ENCODE results near the gene AGBL1.

The AGBL1 gene

GRCh38 chr15:86079508-86080266 is at the start of gene AGBL1:
Gene AGBL1, plus strand, starts transcription at chr15:86079871.
- TF ChIP-seq, protein P1, sequence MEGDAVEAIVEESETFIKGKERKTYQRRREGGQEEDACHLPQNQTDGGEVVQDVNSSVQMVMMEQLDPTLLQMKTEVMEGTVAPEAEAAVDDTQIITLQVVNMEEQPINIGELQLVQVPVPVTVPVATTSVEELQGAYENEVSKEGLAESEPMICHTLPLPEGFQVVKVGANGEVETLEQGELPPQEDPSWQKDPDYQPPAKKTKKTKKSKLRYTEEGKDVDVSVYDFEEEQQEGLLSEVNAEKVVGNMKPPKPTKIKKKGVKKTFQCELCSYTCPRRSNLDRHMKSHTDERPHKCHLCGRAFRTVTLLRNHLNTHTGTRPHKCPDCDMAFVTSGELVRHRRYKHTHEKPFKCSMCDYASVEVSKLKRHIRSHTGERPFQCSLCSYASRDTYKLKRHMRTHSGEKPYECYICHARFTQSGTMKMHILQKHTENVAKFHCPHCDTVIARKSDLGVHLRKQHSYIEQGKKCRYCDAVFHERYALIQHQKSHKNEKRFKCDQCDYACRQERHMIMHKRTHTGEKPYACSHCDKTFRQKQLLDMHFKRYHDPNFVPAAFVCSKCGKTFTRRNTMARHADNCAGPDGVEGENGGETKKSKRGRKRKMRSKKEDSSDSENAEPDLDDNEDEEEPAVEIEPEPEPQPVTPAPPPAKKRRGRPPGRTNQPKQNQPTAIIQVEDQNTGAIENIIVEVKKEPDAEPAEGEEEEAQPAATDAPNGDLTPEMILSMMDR (IDR thresholded peaks at IDR 0.05; ENCODE audit: low read depth, low read length, missing control alignments): no peak
- no peak within 1 kb of the TSS for H3K4me3 ChIP-seq (ENCODE audit: low read depth, low read length)
- no peak for DNase-seq (ENCODE audit: low read depth)

GRCh38 chr15:86034904-86035303 is 44.8 kb upstream of the AGBL1 start:
- H3K4me3 ChIP-seq (ENCODE audit: low read depth, low read length): no peak overlapping the region
- TF ChIP-seq, protein P1 (IDR thresholded peaks at IDR 0.05; ENCODE audit: low read depth, low read length, missing control alignments): no peak
- no peak for DNase-seq (ENCODE audit: low read depth)

DNA sequence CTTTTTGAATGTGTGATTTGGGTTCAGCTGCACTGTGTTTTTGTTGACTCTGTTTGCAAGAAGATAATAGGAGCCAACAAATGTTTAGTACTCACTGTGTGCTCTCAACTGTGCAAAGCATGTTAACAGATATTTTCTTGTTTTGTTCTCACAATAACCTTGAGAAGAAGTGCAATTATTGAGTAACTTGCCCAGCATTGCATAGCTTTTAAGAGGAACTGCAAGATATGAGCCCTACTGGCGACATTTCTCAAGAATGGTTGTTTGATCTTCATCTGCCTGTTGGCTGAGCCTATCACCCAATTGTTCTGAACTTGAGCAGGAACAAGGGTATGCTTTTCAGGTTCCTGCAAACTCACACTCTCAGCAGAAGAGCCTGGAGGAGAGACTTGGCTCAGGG is 43.4 kb upstream of the AGBL1 start:
- H3K4me3 ChIP-seq (ENCODE audit: low read depth, low read length): no peak overlapping the region
- TF ChIP-seq, protein P1 (IDR thresholded peaks at IDR 0.05; ENCODE audit: low read depth, low read length, missing control alignments): no peak
- DNase-seq (ENCODE audit: low read depth): no peak

DNA sequence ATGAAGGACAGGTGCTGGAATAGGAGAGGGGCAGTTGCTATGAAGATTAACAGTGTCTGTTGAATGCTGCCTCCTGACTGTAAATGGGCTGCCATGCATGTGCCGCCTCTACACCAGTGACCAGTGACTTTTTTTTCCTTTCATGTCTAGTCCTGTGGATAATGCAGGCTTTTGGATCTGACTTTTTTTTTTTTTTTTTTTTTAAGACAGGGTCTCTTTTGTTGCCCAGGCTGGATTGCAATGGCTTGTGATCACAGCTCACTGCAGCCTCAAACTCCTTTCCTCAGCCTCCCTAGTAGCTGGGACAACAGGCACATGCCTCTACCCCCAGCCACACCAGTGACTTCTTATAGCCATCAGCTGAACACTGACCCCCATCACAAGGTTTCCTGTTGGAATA is 41.2 kb upstream of the AGBL1 start:
- H3K4me3 ChIP-seq (ENCODE audit: low read depth, low read length): no peak overlapping the region
- no peak for DNase-seq (ENCODE audit: low read depth)
- TF ChIP-seq, protein P1 (IDR thresholded peaks at IDR 0.05; ENCODE audit: low read depth, low read length, missing control alignments): no peak

GRCh38 chr15:86040356-86041033 is 39.2 kb upstream of the AGBL1 start:
- TF ChIP-seq, protein P1 (IDR thresholded peaks at IDR 0.05; ENCODE audit: low read depth, low read length, missing control alignments): no peak

GRCh38 chr15:86041399-86041798 is 38.3 kb upstream of the AGBL1 start:
- no peak overlapping the region for H3K4me3 ChIP-seq (ENCODE audit: low read depth, low read length)
- no peak for DNase-seq (ENCODE audit: low read depth)
- TF ChIP-seq, protein P1 (IDR thresholded peaks at IDR 0.05; ENCODE audit: low read depth, low read length, missing control alignments): no peak

More at GRCh38 chr15:86040356-86041033, 39.2 kb upstream of the AGBL1 start:
- DNase-seq (ENCODE audit: low read depth): no peak
- H3K4me3 ChIP-seq (ENCODE audit: low read depth, low read length): no peak overlapping the region

Measured in GM12864 (cell line).